GM21367 (cell line): ENCODE data around the gene STXBP6.
"Not testable (repeated sequence)": the region's sequence is repeated elsewhere in the genome, so short reads cannot be mapped to it uniquely, and the experiment has no call there.

ENCODE experiments used
- ATAC-seq: cut with Tn5 transposase; IDR thresholded peaks from one replicate; pipeline ENCODE4 v1.9.1; 2021; ENCODE audit not compliant: unreplicated experiment

The STXBP6 gene

DNA sequence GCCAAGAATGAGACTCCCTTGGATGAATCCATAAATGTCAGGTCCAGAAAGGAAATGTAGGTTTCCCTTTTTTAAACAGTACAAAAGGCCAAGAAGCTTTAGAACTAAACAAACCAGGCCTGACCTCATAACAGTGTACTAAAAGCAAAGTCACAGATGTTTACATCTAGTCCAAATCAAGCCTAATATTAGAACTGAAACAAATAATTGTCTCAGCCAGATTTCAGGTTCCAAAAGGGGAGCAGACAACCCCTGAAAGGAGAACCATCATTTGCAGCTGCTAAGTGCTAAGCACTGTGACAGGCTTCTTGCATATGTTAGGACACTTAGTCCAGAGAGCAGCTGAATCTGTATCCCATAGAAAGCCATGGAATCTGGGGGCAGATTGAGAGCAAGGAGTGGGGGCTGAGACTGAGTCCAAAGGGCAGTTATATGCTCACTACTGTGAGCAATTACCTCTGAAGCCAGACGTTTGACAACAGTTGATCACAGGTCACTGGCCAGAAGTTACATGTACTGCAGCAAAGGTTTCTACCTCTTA is 90.1 kb downstream of the STXBP6 start:
- ATAC-seq: peak; percentile 50

GRCh38 chr14:24958271-24958670 is 91.7 kb downstream of the STXBP6 start:
- ATAC-seq: no peak

GRCh38 chr14:24957814-24958213 is 92.1 kb downstream of the STXBP6 start:
- no peak for ATAC-seq

- no peak for ATAC-seq
Measured at GRCh38 chr14:24956104-24956503, 93.8 kb downstream of the STXBP6 start.

DNA sequence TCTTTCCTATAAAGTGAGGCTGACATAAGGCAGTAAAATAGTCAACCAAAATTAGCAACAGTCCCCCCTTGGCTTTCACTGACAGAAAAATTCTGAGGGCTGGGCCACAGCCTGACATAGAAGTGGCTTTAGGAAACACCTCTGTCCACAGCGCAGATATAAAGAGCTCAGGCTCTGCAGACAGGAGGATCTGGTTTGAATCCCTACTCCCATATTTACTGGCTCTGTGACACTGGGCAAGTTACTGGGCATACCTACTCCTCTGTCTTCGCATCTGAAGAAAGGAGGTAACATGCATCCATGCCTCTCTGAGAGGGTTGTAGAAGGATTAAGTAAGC is 95.3 kb downstream of the STXBP6 start:
- ATAC-seq: no peak

DNA sequence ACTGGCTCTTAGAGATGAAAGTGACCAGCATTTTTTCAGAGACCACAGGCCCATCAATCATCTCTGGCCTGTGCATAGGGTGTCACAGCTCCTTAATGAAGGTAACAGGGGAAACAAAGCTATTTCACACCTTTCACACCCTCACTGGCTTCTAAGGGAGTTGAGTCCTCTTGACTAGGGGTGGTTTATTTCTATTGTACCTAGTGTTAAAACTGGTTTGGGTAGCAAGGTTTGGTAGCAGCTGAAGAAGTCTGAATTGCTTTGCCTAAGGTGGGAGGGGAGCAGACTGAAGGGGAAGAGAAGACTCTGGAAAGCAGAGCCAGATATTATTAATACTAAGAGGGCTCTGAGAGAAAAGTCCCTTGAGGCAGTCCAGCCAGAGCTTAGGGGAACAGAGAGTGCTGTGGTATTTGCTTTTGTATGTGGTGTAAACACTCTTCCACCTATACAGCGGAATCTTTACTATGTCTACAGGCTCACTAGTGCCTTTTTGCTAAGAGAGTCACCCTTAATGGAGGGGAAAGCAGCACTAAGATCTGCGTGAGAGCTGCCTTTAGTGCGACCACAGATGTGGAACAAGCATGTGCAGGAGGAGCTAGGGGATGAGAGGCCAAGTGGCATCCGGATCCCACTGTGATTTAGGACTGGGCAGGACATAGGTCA is 95.8 kb downstream of the STXBP6 start:
- no peak for ATAC-seq

GRCh38 chr14:24952851-24953666 is 96.9 kb downstream of the STXBP6 start:
- ATAC-seq: no peak

DNA sequence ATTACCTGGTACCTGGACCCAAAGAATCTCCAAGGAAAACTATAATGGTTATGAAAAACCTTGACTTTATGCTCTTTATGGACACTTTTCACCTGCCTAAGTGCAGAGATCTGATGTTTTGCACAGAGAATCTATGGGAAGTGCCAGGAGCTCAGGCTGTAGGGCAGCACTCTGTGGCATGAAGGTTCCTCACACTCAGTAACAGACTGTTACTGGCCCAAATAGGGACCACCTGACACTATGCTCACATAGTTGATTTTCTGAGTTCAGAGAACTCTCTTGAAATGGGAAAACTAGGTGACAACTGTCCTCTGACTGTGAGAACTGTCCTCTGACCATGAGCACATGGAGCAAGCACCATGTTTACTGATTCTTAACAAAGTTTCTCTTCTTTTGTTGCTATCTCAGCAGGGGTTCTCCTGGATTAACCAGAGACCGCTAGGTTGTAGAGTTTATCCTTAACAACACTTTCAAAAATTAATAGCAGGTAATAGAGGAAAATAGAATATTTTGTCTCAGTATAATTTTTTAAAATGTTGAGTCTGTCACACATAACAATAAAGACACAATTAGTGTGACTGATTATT is 101.6 kb downstream of the STXBP6 start:
- no peak for ATAC-seq

GRCh38 chr14:24947131-24947530 is 102.8 kb downstream of the STXBP6 start:
- no peak for ATAC-seq

DNA sequence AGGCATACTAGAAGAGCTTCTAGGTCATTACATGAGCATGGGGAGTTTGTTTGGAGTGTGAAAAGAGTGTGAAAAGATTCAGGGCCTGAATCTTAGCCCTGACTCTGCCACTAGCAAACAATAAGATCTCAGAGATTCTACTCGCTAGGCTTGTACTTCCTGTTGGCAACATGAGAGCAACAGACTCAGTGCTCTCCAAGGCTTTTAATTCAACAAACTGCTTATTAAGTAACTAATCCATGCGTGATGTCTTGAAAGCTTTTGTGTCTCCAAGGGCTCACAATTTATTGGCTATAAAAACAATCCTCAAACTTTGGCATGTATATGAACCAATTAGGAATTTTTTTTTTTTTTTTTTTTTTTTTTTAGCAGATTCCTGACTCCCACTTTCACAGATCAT is 105.1 kb downstream of the STXBP6 start:
- ATAC-seq: no peak

- no peak for ATAC-seq
Measured at GRCh38 chr14:24943024-24943423, 106.9 kb downstream of the STXBP6 start.

GRCh38 chr14:24941719-24942118 is 108.2 kb downstream of the STXBP6 start:
- no peak for ATAC-seq

- ATAC-seq: no peak
Measured at GRCh38 chr14:24940213-24940783, 109.6 kb downstream of the STXBP6 start.

DNA sequence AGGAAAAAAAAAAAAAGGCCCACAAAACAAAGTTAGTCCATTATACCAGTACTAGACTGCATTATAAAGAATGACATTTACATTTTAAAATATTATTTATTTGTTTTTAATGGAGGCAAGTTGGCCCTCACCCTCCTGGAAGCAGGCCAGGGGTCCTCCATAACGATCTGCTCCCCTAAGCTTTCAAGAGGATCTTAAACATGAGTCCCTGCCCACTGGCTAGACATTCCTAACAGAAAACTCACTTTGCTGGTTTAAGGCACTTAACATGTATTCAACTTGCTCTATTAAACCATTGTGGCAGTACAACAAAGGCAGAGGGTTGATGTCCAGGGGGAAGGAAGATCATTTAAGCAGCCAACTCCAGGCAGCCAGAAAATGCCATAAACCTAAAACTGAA is 111.4 kb downstream of the STXBP6 start:
- ATAC-seq: no peak

- ATAC-seq: no peak
Measured at GRCh38 chr14:24937300-24937699, 112.6 kb downstream of the STXBP6 start.

DNA sequence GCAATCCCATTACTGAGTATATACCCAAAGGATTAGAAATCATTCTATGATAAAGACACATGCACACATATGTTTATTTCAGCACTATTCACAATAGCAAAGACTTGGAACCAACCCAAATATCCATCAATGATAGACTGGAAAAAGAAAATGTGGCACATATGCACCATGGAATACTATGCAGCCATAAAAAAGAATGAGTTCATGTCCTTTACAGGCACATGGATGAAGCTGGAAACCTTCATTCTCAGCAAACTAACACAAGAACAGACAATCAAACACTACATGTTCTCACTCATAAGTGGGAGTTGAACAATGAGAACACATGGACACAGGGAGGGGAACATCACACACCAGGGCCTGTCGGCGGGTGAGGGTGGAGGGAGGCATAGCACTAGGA is 113.2 kb downstream of the STXBP6 start:
- not testable (repeated sequence) for ATAC-seq

- no peak for ATAC-seq
Measured at GRCh38 chr14:24935796-24936195, 114.2 kb downstream of the STXBP6 start.

GRCh38 chr14:24928386-24928900 is 121.5 kb downstream of the STXBP6 start:
- no peak for ATAC-seq

- ATAC-seq: no peak
Measured at GRCh38 chr14:24927809-24928208, 122.1 kb downstream of the STXBP6 start.

DNA sequence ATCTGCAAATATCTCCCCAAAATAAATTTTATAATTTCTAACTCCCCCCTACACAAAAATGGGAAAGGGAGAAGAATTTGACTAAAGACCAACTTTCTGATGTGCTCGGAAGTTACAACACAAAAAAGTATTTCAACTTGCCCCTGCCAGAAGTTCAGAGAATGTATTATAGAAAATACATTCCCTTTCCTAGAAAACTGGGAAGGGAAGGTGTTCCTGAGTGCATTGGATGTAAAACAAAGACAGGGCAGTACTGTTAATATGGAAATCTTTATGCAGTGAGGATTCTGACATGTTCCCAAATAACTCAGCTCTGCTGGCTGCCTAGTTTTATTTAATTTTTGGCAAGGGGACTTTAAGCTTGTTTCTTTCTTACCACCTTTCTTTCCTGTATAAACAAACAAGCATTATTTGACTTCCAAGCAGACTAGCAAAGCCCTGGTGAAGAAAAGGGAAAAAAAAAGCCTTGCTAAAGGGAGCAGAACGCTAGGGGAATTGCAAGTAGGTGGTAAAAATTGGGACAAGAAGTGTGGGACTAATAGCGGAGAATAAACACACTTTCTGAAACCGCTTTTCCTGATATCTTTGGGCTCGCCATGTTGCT is 124.1 kb downstream of the STXBP6 start:
- ATAC-seq: no peak

GRCh38 chr14:24924544-24924943 is 125.4 kb downstream of the STXBP6 start:
- ATAC-seq: no peak
